Thoracic aorta (tissue), 2 donors: Measurements from ENCODE around the gene DUSP14. TPM values are rescaled to one million over a fixed set of nuclear protein-coding genes. Genes with fewer than 3 reads are reported as not detected.

Experiments used
- ATAC-seq: fragments of 150-250 bp; one replicate; pipeline ENCODE4 v1.8.0; 2017; ENCODE audit warnings: low read depth; ENCODE audit not compliant: insufficient number of reproducible peaks, low FRiP score
- DNase-seq: peaks from one replicate; pipeline ENCODE4 v3.0.0-alpha.2; 2020; ENCODE audit warnings: low spot score
- H3K27ac ChIP-seq, 2 donors: fragments of 200-600 bp; sonication (generic); 1 replicate in 1 of 2; 2 replicates in 1 of 2; pipeline ENCODE4 v1.5.1; 2016; ENCODE audit warnings: mild to moderate bottlenecking in 2 of 2, moderate library complexity in 2 of 2
- H3K27me3 ChIP-seq: fragments of 200-600 bp; sonication (generic); replicated peaks from 2 replicates; pipeline ENCODE4 v1.6.0; 2016; ENCODE audit warnings: mild to moderate bottlenecking; ENCODE audit not compliant: insufficient read depth
- H3K36me3 ChIP-seq: fragments of 200-600 bp; sonication (generic); one replicate; pipeline ENCODE4 v1.5.1; 2016
- H3K4me1 ChIP-seq, 2 donors: fragments of 200-600 bp; sonication (generic); 1 replicate in 1 of 2; 2 replicates in 1 of 2; pipeline versions ENCODE4 v1.5.1 to v1.6.0; 2016; ENCODE audit warnings: low read depth in 2 of 2, mild to moderate bottlenecking in 1 of 2; ENCODE audit not compliant: control insufficient read depth in 1 of 2
- H3K4me3 ChIP-seq: fragments of 200-600 bp; sonication (generic); 2 replicates; pipeline ENCODE4 v1.5.1; 2016; ENCODE audit warnings: mild to moderate bottlenecking
- H3K9me3 ChIP-seq: fragments of 200-600 bp; sonication (generic); 2 replicates; pipeline ENCODE4 v1.5.1; 2016
- CTCF ChIP-seq: fragments of 200-600 bp; sonication (generic); IDR thresholded peaks from one replicate; pipeline ENCODE4 v1.5.1; 2019; ENCODE audit warnings: antibody characterized with exemption
- total RNA-seq, 2 donors: library from RNA; depleted of rRNA; stranded (reverse); fragments of >200 nt; gene quantifications; one replicate each; pipeline versions ENCODE4 v1.1.0 to v1.2.3, GENCODE V29; 2016

The DUSP14 gene
- total RNA-seq, 2 donors from 2014 or later: 18.1 to 22.2 TPM

- H3K4me1 ChIP-seq: no peaks in the 10 kb centered on the region
- H3K9me3 ChIP-seq: no peaks in the 10 kb centered on the region
- no peak overlapping the region for H3K4me3 ChIP-seq
- no peak for TF ChIP-seq CTCF
- peaks cover 14% of the 10 kb centered on the region for H3K36me3 ChIP-seq
- ATAC-seq (no peak), DNase-seq (no peak)
- no peak overlapping the region for H3K27ac ChIP-seq
- H3K27me3 ChIP-seq: no peaks in the 10 kb centered on the region
Observed at GRCh38 chr17:37465069-37465616, 24.5 kb upstream of the DUSP14 start.

GRCh38 chr17:37466471-37466870 lies 23.2 kb upstream of the DUSP14 start:
- no peak overlapping the region for H3K27ac ChIP-seq
- H3K9me3 ChIP-seq: no peaks in the 10 kb centered on the region
- no peaks in the 10 kb centered on the region for H3K4me1 ChIP-seq
- H3K36me3 ChIP-seq: peaks cover 22% of the 10 kb centered on the region
- ATAC-seq (no peak), DNase-seq (no peak)
- no peak overlapping the region for H3K4me3 ChIP-seq
- no peak for TF ChIP-seq CTCF
- H3K27me3 ChIP-seq: no peaks in the 10 kb centered on the region

- no peaks in the 10 kb centered on the region for H3K27me3 ChIP-seq
- no peaks in the 10 kb centered on the region for H3K9me3 ChIP-seq
- DNase-seq (no peak), ATAC-seq (no peak)
- no peak overlapping the region for H3K27ac ChIP-seq
- TF ChIP-seq CTCF: no peak
- H3K36me3 ChIP-seq: peaks cover 41% of the 10 kb centered on the region
- no peak overlapping the region for H3K4me3 ChIP-seq
- no peaks in the 10 kb centered on the region for H3K4me1 ChIP-seq
Observed at GRCh38 chr17:37470181-37470580, 19.5 kb upstream of the DUSP14 start.

- no peaks in the 10 kb centered on the region for H3K4me1 ChIP-seq
- DNase-seq (no peak), ATAC-seq (no peak)
- H3K36me3 ChIP-seq: peaks cover 50% of the 10 kb centered on the region
- H3K27ac ChIP-seq: no peak overlapping the region
- no peaks in the 10 kb centered on the region for H3K9me3 ChIP-seq
- H3K4me3 ChIP-seq: no peak overlapping the region
- H3K27me3 ChIP-seq: no peaks in the 10 kb centered on the region
- no peak for TF ChIP-seq CTCF
Observed at GRCh38 chr17:37475731-37476420, 13.8 kb upstream of the DUSP14 start.

- no peak overlapping the region for H3K4me3 ChIP-seq
- peaks cover 47% of the 10 kb centered on the region for H3K36me3 ChIP-seq
- ATAC-seq (no peak), DNase-seq (no peak)
- H3K27ac ChIP-seq: no peak overlapping the region
- no peak for TF ChIP-seq CTCF
- H3K4me1 ChIP-seq: no peaks in the 10 kb centered on the region
- no peaks in the 10 kb centered on the region for H3K9me3 ChIP-seq
- no peaks in the 10 kb centered on the region for H3K27me3 ChIP-seq
Observed at GRCh38 chr17:37476431-37477120, 13.1 kb upstream of the DUSP14 start.
